Measurements from ENCODE around the gene JARID2. TPM values are rescaled to one million over a fixed set of nuclear protein-coding genes. Genes with fewer than 3 reads are reported as not detected.

Gene JARID2
- total and polyA plus RNA-seq, 2 of the 13 experiments (the other 11 are each of a cell fraction or from before 2014, with no cell fraction given): 7.5 to 10.3 TPM

- H3K9me3 ChIP-seq (ENCODE audit: low read length): no peaks in the 10 kb centered on the region
- DNase-seq (ENCODE audit: low spot score) (no peak), ATAC-seq (no peak), FAIRE-seq (no peak)
- no peak for TF ChIP-seq ZBTB8A (CRISPR knock-in tag; IDR thresholded peaks at IDR 0.05; ENCODE audit: borderline replicate concordance, low read depth)
- no peak for TF ChIP-seq CTCF (CRISPR knock-in tag; IDR thresholded peaks at IDR 0.05)
- TF ChIP-seq TMF1 (CRISPR knock-in tag; IDR thresholded peaks at IDR 0.05; ENCODE audit: low read depth): no peak
- no peak for TF ChIP-seq HNRNPL (IDR thresholded peaks at IDR 0.05; ENCODE audit: low read depth, low read length)
- no peak for TF ChIP-seq ZNF709 (CRISPR knock-in tag; IDR thresholded peaks at IDR 0.05)
- no peak for TF ChIP-seq TCF7L2 (IDR thresholded peaks at IDR 0.05; ENCODE audit: low read depth, low read length)
- TF ChIP-seq ZNF674 (CRISPR knock-in tag; IDR thresholded peaks at IDR 0.05; ENCODE audit: low read depth): no peak
- TF ChIP-seq MTERF4 (CRISPR knock-in tag; IDR thresholded peaks at IDR 0.05): no peak
- no peak for TF ChIP-seq KLF15 (CRISPR knock-in tag; IDR thresholded peaks at IDR 0.05; ENCODE audit: borderline replicate concordance)
- TF ChIP-seq HES4 (CRISPR knock-in tag; IDR thresholded peaks at IDR 0.05; ENCODE audit: borderline replicate concordance): no peak
- no peak for TF ChIP-seq ZKSCAN1 (IDR thresholded peaks at IDR 0.05; ENCODE audit: low read length)
- no peak for TF ChIP-seq NAIF1 (CRISPR knock-in tag; IDR thresholded peaks at IDR 0.05; ENCODE audit: borderline replicate concordance)
- TF ChIP-seq HBP1 (CRISPR knock-in tag; IDR thresholded peaks at IDR 0.05; ENCODE audit: low read depth): no peak
- TF ChIP-seq ZNF10 (CRISPR knock-in tag; IDR thresholded peaks at IDR 0.05; ENCODE audit: borderline replicate concordance, low read depth): no peak
- TF ChIP-seq ZNF605 (CRISPR knock-in tag; IDR thresholded peaks at IDR 0.05): no peak
- no peak for TF ChIP-seq ZMAT3 (CRISPR knock-in tag; conservative IDR thresholded peaks at IDR 0.05)
- BruUV-seq (replicated peaks): no TSS peak
- intact Hi-C loops (cut with micrococcal nuclease; ENCODE audit: unreplicated experiment): no loop called here
- in situ Hi-C loops (cut with HindIII; ENCODE audit: extremely low pct_ligation_motif_present, low pct_unique_long_range_greater_than_20kb): no loop called here
- H3K4me2 ChIP-seq (ENCODE audit: low read depth, low read length): no peak overlapping the region
- no peaks in the 10 kb centered on the region for H3K27me3 ChIP-seq (ENCODE audit: control insufficient read depth in 1 of 2, insufficient read depth in 2 of 2, low read length in 2 of 2)
- CTCF ChIA-PET (ENCODE audit: low intra/inter-chr PET ratio, low total read pairs): no interaction called here
- POLR2A ChIA-PET: no interaction called here
- H3K36me3 ChIP-seq (replicated peaks in 1 of 2; ENCODE audit: control insufficient read depth in 1 of 2, insufficient read depth in 2 of 2, low read length in 2 of 2): peaks cover 0 to 2% of the 10 kb centered on the region in 2 experiments; a peak in 1 of 5 replicates
- H3K4me3 ChIP-seq (replicated peaks in 1 of 3; ENCODE audit: insufficient read depth in 1 of 3, low read depth in 2 of 3, low read length in 3 of 3): no peak overlapping the region
- no peak overlapping the region for H2AFZ ChIP-seq (ENCODE audit: low read length)
- no peak overlapping the region for H3K27ac ChIP-seq (ENCODE audit: extremely low read length, insufficient read depth, low read length)
- peaks cover 20% of the 10 kb centered on the region for H3K79me2 ChIP-seq (ENCODE audit: insufficient read depth, low read length)
- H3K9ac ChIP-seq (ENCODE audit: insufficient read depth, low read depth, low read length): no peak overlapping the region
- 95% methylated on average over 5 of the region's 5 CpGs for WGBS (ENCODE audit: low lambda C conversion rate)
- H4K20me1 ChIP-seq (ENCODE audit: insufficient read depth, low read length): peaks cover 5% of the 10 kb centered on the region; the same call in 1 of the 2 replicates
- peaks cover 18% of the 10 kb centered on the region for H3K4me1 ChIP-seq (ENCODE audit: insufficient read depth, low read length)
Observed at GRCh38 chr6:15356937-15357336, 111.1 kb downstream of the JARID2 start.

Data from HepG2 (cell line).